Thyroid gland (tissue), 4 donors: ENCODE data around the gene C1QTNF3. TPM values are rescaled to one million over a fixed set of nuclear protein-coding genes. Genes with fewer than 3 reads are reported as not detected.
"Not testable (repeated sequence)": the region's sequence is repeated elsewhere in the genome, so short reads cannot be mapped to it uniquely, and the experiment has no call there.

Experiments
- DNase-seq, 2 donors: peaks; one replicate each; pipeline ENCODE4 v3.0.0-alpha.2; 2019
- H3K27ac ChIP-seq, 3 donors: fragments of 200-600 bp; sonication (generic); 1 replicate in 2 of 3; 2 replicates in 1 of 3; pipeline ENCODE4 v1.5.1; 2016 to 2019; ENCODE audit warnings: mild to moderate bottlenecking in 1 of 3, moderate library complexity in 1 of 3
- H3K27me3 ChIP-seq: fragments of 200-600 bp; sonication (generic); one replicate; pipeline ENCODE4 v1.5.1; 2019
- H3K36me3 ChIP-seq, 2 donors: fragments of 200-600 bp; sonication (generic); one replicate each; pipeline ENCODE4 v1.5.1; 2016 to 2019
- H3K4me1 ChIP-seq, 2 donors: fragments of 200-600 bp; sonication (generic); one replicate each; pipeline ENCODE4 v1.5.1; 2017 to 2019
- H3K4me3 ChIP-seq, 3 donors: fragments of 200-600 bp; sonication (generic); replicated peaks in 1 of 3; 1 replicate in 2 of 3; 2 replicates in 1 of 3; pipeline ENCODE4 v1.5.1; 2016; ENCODE audit warnings: mild to moderate bottlenecking in 1 of 3
- H3K9me3 ChIP-seq: fragments of 200-600 bp; sonication (generic); one replicate; pipeline ENCODE4 v1.5.1; 2017
- POLR2A ChIP-seq, 2 donors: fragments of 450-650 bp; IDR thresholded peaks; one replicate each; pipeline ENCODE4 v1.6.1; 2017; ENCODE audit warnings: antibody characterized with exemption in 2 of 2, mild to moderate bottlenecking in 2 of 2, moderate library complexity in 1 of 2
- WGBS, 2 donors: methylation state at CpG; one replicate each; pipeline ENCODE4 v1.1.5; 2017; 5-methylcytosine and 5-hydroxymethylcytosine counted together
- intact Hi-C: fragments of 100-400 bp; cut with DNase I; formaldehyde crosslinking; loops from one replicate; pipeline ENCODE4 v1.15.1; 2023
- total RNA-seq, 4 donors: library from RNA; depleted of rRNA; stranded (reverse); fragments of >200 nt; gene quantifications; one replicate each; pipeline ENCODE4 v1.2.3, GENCODE V29; 2016
- TF ChIP-seq, protein P1 (sequence below), 6 experiments: fragments of 200-600 bp in 3 of 6; fragments of 450-650 bp in 3 of 6; sonication (generic) in 3 of 6; IDR thresholded peaks; one replicate each; pipeline ENCODE4 v1.5.1; 2016 to 2019; ENCODE audit warnings: antibody characterized with exemption in 6 of 6, mild to moderate bottlenecking in 2 of 6, inconsistent platforms in 1 of 6, moderate library complexity in 1 of 6

Gene C1QTNF3
- total RNA-seq, 4 donors from 2014 or later = 6.2 to 12.3 (median 8.8) TPM

DNA sequence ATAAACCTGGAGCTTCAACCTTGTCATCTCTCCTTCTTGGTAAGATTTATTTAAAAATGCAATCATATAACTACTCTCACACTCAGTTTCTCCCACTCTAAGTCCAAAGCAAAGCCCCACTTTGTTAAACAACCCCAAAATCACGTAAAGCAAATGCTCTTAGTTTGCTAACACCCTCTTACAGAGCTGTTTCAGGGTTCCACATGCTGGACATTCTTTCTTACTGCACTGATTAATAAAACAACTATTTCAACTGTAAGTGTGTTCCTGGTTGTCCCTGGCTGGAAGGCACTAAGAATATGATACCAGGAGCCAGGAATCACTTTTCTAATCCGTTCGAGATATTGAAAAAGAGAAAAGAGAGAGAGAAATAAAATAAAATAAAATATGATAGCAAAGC lies 31.5 kb upstream of the C1QTNF3 start:
- H3K36me3 ChIP-seq, H3K4me1 ChIP-seq, intact Hi-C loops, H3K4me3 ChIP-seq, DNase-seq, H3K9me3 ChIP-seq, H3K27me3 ChIP-seq, H3K27ac ChIP-seq: not testable (repeated sequence)
- TF ChIP-seq, protein P1, sequence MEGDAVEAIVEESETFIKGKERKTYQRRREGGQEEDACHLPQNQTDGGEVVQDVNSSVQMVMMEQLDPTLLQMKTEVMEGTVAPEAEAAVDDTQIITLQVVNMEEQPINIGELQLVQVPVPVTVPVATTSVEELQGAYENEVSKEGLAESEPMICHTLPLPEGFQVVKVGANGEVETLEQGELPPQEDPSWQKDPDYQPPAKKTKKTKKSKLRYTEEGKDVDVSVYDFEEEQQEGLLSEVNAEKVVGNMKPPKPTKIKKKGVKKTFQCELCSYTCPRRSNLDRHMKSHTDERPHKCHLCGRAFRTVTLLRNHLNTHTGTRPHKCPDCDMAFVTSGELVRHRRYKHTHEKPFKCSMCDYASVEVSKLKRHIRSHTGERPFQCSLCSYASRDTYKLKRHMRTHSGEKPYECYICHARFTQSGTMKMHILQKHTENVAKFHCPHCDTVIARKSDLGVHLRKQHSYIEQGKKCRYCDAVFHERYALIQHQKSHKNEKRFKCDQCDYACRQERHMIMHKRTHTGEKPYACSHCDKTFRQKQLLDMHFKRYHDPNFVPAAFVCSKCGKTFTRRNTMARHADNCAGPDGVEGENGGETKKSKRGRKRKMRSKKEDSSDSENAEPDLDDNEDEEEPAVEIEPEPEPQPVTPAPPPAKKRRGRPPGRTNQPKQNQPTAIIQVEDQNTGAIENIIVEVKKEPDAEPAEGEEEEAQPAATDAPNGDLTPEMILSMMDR (IDR thresholded peaks at IDR 0.05) = peak in 1 of 6 experiments; percentile 5
- 73 to 78% methylated on average over 3 of the region's 3 CpGs for WGBS, 2 donors

DNA sequence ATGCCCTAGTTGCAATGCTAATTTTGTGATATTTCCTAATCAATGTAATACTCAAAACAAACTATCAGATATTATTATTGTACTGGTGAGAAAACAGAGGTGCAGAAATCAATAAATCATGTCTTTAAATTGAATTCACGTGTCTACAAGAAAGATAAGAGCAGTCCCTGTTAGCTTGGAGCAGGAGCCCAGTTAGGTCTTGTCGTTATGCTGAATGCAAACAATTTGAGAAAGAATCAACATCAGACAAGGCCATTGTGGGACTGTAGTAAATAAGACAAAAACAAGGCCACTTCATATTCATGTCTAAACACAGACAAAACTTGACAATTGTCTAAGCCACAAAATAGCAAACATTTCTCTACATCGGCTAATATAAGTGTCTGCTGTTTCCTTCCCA lies 31.1 kb upstream of the C1QTNF3 start:
- H3K4me1 ChIP-seq, H3K27me3 ChIP-seq, H3K27ac ChIP-seq, intact Hi-C loops, H3K9me3 ChIP-seq, H3K36me3 ChIP-seq, DNase-seq, H3K4me3 ChIP-seq: not testable (repeated sequence)
- WGBS, 2 donors = 86 to 98% methylated on average over 2 of the region's 3 CpGs

- 86 to 93% methylated on average over 3 of the region's 3 CpGs for WGBS, 2 donors
- not testable (repeated sequence) for H3K9me3 ChIP-seq
These were observed 27.6 kb upstream of the C1QTNF3 start for GRCh38 chr5:34070626-34071025.

GRCh38 chr5:34064656-34065055 lies 21.6 kb upstream of the C1QTNF3 start:
- TF ChIP-seq, protein P1 (IDR thresholded peaks at IDR 0.05) = no peak
- TF ChIP-seq POLR2A (IDR thresholded peaks at IDR 0.05) = no peak
- Histone ChIP-seq H3K9me3 (no peaks in the 10 kb centered on the region), H3K4me1 (peaks cover 12 to 16% of the 10 kb centered on the region in 2 donors), H3K27me3 (no peaks in the 10 kb centered on the region), H3K27ac (no peak overlapping the region), H3K36me3 (no peaks in the 10 kb centered on the region), H3K4me3 (no peak overlapping the region)
- DNase-seq = no peak
- intact Hi-C loops = no loop called here
- 94 to 95% methylated on average over 6 of the region's 6 CpGs for WGBS, 2 donors

More at GRCh38 chr5:34070626-34071025, 27.6 kb upstream of the C1QTNF3 start:
- intact Hi-C loops, H3K27me3 ChIP-seq, H3K27ac ChIP-seq, H3K4me1 ChIP-seq, H3K4me3 ChIP-seq, H3K36me3 ChIP-seq, DNase-seq: not testable (repeated sequence)

DNA sequence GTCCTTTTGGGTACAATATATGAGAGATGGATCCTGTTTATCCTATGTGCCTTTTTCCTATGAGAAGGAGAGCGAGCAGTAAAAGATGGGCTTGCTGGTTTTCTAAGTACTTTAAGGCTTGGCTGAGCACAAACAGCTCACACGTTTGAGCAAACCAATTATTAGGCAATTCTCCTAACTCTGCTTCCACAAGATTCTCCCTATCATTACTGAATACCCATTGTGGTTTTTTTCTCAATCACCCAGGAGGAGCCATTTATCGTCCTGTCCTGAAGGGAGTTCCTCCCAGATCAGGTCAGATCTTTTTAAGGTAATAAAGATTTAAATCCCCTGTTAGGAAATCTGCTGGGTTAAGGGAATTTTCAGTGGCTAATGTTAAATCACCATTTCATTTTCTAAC lies 19.4 kb upstream of the C1QTNF3 start:
- DNase-seq = peak in 1 of 2 donors; percentile 12
- H3K27me3 ChIP-seq = no peaks in the 10 kb centered on the region
- no peaks in the 10 kb centered on the region for H3K9me3 ChIP-seq
- TF ChIP-seq POLR2A (IDR thresholded peaks at IDR 0.05) = no peak
- TF ChIP-seq, protein P1 (IDR thresholded peaks at IDR 0.05) = no peak
- no peaks in the 10 kb centered on the region for H3K36me3 ChIP-seq
- intact Hi-C loops = no loop called here
- H3K4me1 ChIP-seq = peaks cover 12 to 16% of the 10 kb centered on the region in 2 donors
- H3K4me3 ChIP-seq = no peak overlapping the region
- no peak overlapping the region for H3K27ac ChIP-seq
- WGBS, 2 donors = 32 to 39% methylated on average over 3 of the region's 3 CpGs

- Histone ChIP-seq H3K27ac (no peak overlapping the region), H3K27me3 (no peaks in the 10 kb centered on the region), H3K4me1 (peaks cover 12 to 16% of the 10 kb centered on the region in 2 donors), H3K36me3 (no peaks in the 10 kb centered on the region), H3K9me3 (no peaks in the 10 kb centered on the region), H3K4me3 (no peak overlapping the region)
- DNase-seq = no peak
- intact Hi-C loops = no loop called here
- no peak for TF ChIP-seq POLR2A (IDR thresholded peaks at IDR 0.05)
- TF ChIP-seq, protein P1 (IDR thresholded peaks at IDR 0.05) = no peak
These were observed 19.0 kb upstream of the C1QTNF3 start for GRCh38 chr5:34061993-34062392.
